CD4-positive, alpha-beta T cell treated with Interleukin-17A for 4 hours (primary cell): ENCODE results near the gene IL32.

ENCODE experiments used
- DNase-seq: peaks from one replicate; pipeline ENCODE4 v3.0.0-alpha.2; 2020; ENCODE audit warnings: mixed read lengths

The IL32 gene

DNA sequence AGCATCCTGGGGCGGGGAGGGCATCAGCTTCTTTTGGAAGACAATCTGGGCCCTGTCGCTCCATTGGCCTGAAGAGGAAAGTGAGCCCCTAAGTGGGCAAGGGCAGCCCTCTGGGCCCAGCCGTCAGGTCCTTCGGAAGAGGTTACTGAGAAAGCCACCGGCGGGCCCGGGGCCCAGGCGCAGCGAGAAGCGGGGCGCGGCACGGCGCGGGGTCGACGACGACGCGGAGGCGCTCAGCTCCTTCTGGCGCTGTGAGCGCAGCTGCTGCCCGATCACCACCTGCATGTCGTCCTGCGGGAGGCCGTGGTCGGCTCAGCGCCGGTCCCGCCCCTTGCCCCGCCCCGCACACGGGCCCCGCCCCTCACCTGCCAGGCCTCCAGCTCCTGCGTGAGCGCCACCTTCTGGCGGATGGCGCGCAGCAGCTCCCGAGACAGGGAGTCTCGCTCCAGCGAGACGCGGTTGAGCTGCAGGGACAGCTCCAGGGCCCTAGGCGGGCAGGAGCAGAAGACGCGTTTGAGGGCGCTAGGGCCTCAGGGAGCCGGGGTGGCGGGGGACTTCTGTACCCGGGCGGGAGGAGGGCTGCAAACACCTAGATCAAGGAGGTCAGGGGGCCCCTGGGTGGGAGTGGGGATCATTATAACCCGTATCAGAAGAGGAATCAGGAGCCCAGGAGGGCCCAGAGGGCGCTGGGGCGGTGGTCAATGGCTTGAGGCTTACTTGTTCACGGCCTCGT is 37.3 kb upstream of the IL32 start:
- DNase-seq = peak; percentile 96

DNA sequence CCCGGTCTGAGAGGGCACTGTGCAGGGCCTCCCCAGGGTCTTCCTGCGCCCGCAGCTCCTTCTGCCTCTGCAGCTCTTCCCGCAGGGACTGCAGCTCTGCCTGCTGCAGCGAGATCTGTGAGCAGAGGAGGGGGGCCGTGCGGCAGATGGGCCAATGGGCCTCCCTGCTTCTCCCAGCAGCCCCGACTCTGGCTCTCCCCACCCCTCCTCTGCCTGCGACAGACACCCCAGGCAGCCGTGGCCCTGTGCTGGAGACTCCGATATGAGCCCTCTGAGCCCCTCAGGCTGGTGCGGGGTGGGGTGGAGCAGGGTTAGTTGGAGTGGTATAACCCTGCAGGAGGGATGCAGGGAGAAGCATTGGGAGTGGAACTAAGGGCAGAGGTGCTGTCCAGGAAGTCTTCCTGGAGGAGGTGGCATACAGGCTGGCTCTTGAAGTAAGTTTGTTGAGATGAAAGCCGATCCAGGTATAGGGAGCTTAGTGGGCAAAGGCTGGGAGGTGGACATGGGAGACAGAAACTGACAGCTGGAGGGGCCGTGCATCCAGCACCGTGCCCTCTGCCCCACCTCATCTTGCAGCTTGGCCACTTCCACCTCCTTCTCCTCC is 36.6 kb upstream of the IL32 start:
- no peak for DNase-seq

DNA sequence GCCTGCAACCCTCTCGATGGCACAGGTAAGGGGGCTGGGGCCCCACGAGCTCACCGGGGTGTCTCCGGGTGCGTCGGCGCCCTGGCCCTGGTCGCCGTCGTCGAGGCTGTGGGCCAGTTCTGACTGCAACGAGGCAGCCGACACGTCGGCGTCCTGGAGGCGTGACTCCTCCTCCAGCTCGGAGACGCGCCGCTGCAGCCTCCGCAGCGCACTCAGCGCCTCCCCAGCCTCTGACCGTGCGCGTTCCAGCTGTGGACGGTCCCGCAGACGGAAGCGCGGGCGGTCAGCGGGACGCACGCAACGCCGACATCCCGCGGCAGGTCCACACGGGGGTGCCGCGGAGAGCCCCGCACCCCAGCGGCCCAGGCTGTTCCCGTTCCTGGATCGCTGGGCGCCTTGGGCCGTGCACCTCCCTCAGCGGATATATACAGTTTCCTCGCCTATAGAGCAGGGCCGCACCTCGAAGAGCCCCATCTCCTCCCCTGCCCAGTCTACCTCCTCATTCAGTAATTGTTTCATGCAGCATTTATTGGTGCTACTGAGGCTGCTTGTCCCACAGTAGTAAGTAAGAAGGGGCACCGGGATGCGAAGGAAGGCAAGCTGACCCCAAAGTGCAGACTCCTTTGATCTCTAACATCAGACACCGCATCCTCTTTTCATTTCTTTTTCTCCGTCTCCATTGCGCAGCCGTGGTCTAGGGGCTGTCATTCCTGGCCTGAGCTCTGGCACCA is 35.8 kb upstream of the IL32 start:
- DNase-seq = peak; percentile 56

- no peak for DNase-seq
These were observed 34.9 kb upstream of the IL32 start for GRCh38 chr16:3030222-3031212.

- DNase-seq = no peak
These were observed 32.8 kb upstream of the IL32 start for GRCh38 chr16:3032624-3033023.

DNA sequence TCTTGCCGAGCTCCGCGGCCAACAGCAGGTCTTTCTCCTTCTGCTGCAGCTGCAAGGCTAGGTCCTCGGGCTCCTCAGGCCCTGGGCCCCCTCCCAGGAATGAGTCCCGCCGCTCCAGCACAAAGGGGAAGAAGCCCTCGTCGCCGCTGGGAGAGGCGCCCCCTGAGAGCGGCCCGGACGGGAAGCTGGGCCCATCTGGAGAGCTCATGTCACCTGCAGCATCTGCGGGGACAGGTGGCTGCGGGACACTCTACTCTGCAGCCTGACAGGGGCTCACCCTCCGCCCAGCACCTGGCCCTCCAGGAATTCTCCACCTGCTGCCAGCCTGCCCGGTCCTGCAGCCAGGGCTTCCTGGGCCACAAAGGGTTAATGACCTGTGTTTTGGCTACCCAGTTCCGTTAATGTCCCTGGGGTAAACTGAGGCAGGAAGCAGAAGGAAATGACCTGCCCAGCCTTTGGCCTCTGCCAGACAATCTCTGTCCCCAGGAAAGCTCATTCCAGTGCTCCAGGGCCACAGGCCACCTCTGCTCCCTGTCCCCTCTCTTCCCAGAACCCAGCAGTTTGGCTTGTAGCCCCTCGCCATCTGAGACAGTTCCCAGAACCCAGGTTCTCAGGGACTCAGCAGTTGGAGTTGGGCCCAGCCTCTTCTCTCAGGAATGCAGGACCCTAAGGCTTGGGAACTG is 30.0 kb upstream of the IL32 start:
- DNase-seq = no peak

- DNase-seq = no peak
These were observed 29.3 kb upstream of the IL32 start for GRCh38 chr16:3035972-3036725.

DNA sequence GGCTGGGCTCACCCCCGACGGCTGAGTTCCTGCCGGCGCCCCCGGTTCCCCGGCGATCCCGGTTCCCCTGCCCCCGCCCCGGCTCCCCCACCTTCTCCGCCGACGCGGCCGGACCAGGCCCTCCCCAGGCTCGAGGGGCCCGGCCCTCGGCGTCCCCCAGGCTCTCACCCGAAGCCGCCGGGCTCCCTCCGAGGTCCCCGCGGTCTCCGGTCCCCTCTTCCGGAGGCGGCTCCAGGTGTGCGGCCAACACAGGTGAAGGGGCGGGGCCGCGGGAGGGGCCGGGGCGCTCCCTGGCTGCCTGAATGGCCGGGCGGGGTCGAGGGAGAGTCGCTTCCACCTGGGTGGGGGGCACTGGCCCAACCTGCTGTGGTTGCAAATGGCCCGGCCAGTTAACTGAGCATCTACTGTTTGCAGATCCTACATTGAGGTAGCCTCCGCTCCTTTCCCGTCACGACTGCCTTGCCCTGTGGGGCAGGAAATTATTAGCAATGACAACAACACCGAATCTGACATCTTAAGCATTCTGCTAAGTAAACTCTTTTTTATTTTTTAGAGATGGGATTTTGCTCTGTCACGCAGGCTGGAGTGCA is 28.6 kb upstream of the IL32 start, which contains the start of gene BICDL2:
Gene BICDL2 (minus strand): TSS at position 219 of the 590 bp plus-strand sequence. CDS start 1,448 bp downstream, outside the sequence.
- DNase-seq = no peak

DNA sequence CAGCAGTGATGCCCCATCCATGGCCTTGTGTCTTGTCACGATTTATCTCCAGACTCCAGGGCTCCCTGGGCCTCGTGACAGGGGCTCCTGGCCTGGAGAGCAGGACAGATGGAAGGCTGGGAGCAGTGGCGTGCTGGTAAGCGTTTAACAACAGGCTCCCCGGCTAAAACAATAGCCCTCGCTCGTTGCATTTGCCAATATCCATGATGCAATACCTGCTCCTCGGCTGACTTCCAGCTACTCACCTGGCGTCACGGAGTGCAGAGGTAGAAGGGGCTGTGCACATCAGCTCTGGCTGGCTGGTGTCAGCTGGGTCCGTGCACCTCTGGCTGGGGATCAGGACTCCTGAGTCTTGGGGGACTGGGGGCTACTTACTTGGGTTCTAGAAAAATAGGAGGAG is 27.2 kb upstream of the IL32 start:
- DNase-seq = no peak

- DNase-seq = no peak
These were observed 26.5 kb upstream of the IL32 start for GRCh38 chr16:3038896-3039295.

GRCh38 chr16:3042376-3042775 is 23.1 kb upstream of the IL32 start:
- no peak for DNase-seq

- DNase-seq = no peak
These were observed 20.7 kb upstream of the IL32 start for GRCh38 chr16:3044708-3045107.

DNA sequence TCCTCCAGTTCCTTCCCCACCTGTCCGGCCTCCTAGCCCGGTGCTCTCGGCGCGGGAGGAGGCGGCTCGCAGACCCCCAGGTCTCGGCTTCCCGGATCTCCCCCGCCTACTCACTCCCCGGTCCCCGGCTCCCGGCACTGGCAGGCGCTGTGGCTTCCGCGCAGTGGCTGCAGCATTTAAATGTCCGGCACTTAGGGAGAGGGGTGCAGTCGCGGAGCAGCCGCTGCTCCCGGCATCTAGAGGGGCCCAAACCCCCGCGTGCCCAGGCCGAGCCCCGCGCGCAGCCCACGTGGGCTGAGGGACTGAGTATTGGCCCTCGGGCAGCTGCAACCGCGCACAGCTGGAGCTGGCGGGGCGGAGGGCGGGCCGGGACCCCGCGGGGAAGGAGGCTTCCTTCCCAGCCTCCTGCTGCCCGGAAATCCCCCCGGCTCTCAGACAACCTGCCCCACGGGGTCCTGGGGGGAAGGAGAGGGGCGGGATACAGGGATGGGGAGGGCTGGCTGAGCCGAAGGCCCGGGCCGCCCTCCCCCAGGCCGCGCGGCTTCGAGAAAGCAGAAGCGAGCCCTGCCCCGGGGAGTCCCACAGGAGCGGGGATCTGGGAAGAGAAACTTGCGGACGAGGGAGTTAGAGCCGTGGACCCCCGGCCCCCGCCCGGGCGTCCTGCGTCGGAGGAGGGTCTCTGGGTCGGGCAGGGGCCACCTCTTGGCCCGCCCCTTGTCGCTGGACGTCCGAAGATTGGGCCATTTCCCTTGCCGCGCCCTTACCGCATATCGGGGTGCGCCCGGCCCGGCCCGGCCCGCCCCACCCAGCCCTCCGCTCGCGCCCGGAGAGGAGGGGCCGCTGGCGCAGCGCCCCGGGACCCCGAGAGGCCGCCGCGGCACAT is 19.4 kb upstream of the IL32 start, which contains the start of gene MMP25:
Gene MMP25 (plus strand): TSS at position 804 of the 883 bp plus-strand sequence. CDS start 357 bp downstream, outside the sequence.
- DNase-seq = no peak

GRCh38 chr16:3046641-3047386 is 18.6 kb upstream of the IL32 start:
- peak; percentile 30 for DNase-seq

DNA sequence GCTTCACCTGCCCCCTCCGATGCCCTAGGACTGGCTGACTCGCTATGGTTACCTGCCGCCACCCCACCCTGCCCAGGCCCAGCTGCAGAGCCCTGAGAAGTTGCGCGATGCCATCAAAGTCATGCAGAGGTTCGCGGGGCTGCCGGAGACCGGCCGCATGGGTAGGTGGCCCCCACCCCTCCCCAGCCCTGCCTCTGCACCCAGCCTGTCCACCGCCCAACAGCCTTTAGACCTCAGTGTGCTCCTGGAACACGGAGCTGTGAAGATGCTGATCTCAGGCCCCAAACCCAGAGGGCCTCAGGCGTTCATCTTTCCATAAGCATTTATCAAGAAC is 18.1 kb upstream of the IL32 start:
- no peak for DNase-seq

DNA sequence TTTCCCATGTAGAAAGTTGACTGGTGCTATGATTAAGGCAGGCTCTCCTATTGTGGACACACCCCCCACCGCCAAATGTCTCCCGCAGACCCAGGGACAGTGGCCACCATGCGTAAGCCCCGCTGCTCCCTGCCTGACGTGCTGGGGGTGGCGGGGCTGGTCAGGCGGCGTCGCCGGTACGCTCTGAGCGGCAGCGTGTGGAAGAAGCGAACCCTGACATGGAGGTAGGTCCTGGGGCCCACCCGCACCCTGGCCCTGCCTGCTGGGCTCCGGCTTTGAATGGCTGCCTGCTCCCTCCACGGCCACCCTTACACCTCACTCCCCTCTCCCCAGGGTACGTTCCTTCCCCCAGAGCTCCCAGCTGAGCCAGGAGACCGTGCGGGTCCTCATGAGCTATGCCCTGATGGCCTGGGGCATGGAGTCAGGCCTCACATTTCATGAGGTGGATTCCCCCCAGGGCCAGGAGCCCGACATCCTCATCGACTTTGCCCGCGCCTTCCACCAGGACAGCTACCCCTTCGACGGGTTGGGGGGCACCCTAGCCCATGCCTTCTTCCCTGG is 15.4 kb upstream of the IL32 start:
- DNase-seq = no peak

DNA sequence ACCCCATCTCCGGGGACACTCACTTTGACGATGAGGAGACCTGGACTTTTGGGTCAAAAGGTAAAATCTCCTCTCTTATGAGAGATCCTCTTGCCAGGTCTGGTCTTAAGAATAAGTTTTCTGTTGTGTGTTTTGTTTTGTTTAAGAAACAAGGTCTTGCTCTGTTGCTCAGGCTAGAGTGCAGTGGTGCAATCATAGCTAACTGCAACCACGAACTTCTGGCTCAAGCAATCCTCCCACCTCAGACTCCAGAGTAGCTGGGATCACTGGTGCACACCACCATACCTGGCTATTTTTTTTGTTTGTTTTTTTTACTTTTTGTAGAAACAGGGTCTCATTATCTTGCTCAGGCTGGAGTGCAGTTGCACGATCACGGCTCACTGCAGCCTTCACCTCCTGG is 15.0 kb upstream of the IL32 start:
- DNase-seq = no peak

GRCh38 chr16:3051009-3051408 is 14.4 kb upstream of the IL32 start:
- no peak for DNase-seq

DNA sequence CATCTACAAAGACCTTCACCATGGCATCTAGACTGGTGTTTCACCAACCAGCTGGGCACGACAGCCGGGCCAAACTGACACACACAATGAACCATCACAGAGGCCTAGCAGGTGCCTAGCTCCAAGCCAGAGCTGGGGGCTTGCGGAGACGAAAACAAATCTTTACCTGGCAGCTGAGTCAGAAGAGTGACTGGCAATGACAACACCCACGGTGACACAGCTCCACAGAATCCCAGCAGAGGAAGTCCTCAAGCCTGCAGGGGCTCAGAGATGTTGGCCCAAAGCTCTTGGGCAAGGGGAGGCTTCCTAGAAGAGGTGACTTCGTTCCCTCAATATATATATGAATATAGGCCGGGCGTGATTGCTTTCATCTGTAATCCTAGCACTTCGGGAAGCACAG is 13.9 kb upstream of the IL32 start:
- no peak for DNase-seq
